ENCODE data around the gene MRRF.

- TF ChIP-seq CTCF (IDR thresholded peaks at IDR 0.05 in 4 of 5, conservative IDR thresholded peaks at IDR 0.05 in 1 of 5) (no peak), POLR2A (IDR thresholded peaks at IDR 0.05) (no peak)
Observed at GRCh38 chr9:122340161-122340560, 75.5 kb downstream of the MRRF start.
